IPS-11a (cell line): ENCODE results near the gene ATP1B3.
"Not testable (repeated sequence)": the region's sequence is repeated elsewhere in the genome, so short reads cannot be mapped to it uniquely, and the experiment has no call there.

Experiments used
- H3K4me3 ChIP-seq: one replicate; pipeline ENCODE4 v1.5.1; 2013; ENCODE audit warnings: low read depth, low read length, control low read depth

The ATP1B3 gene

GRCh38 chr3:141860086-141860669 is 16.3 kb upstream of the ATP1B3 start:
- H3K4me3 ChIP-seq, result no peak overlapping the region

DNA sequence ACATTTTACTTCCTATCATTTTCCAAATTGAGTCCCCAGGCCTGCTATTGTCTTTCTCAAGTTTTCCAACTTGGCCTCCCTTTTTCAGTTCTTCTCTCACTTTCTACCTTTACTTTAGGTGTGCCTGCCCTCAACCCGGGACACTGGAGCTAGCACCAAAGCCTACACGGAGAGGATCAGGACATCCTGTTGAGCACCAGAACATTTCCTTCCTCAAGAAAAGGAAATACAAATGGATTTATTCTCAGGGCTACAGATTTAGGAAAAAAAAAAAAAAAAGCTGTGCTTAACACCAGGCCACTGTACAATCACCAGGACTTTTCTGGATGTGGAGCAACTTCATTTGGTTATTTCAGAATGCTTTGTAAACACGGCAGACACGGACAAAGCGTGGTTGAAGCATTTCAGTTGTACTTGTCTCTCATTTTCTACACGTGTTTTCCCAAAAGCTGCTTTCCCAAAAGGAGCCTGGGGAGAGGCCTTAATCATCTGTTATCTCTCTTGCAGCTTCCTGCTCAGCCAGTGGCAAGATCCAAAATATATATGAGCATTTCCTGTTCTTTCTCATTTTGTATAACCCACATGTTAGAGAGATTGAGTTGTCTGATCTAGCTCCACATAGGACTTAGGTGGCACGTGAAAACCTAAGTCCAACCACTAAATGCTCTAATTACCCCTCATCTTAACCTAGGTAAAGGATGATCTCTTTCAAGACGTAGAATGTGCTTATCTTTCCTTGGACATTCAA is 15.5 kb upstream of the ATP1B3 start:
- H3K4me3 ChIP-seq, result no peak overlapping the region

GRCh38 chr3:141862279-141862816 is 14.1 kb upstream of the ATP1B3 start:
- no peak overlapping the region for H3K4me3 ChIP-seq

DNA sequence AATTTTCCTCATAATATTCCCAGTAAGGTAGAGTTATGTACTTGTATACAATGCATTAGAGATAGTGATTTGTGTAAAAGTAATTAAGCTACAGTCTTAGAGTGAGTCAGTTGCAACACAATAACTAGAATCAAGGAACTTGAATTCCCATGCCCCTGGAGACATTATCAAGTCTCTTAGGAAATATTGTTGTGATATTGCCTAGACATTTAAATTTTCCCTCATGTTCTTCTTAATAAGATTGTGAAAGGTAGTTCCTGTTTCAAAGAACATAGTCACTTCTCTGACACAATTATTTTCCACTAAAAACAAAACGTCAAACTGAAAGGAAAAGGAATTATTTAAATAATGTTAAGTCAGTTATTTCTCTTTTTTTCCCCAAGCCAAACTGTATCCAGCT is 13.0 kb upstream of the ATP1B3 start:
- H3K4me3 ChIP-seq, result no peak overlapping the region

GRCh38 chr3:141864281-141864970 is 12.0 kb upstream of the ATP1B3 start:
- H3K4me3 ChIP-seq, result no peak overlapping the region

- no peak overlapping the region for H3K4me3 ChIP-seq
Observed at GRCh38 chr3:141865101-141865500, 11.3 kb upstream of the ATP1B3 start.

DNA sequence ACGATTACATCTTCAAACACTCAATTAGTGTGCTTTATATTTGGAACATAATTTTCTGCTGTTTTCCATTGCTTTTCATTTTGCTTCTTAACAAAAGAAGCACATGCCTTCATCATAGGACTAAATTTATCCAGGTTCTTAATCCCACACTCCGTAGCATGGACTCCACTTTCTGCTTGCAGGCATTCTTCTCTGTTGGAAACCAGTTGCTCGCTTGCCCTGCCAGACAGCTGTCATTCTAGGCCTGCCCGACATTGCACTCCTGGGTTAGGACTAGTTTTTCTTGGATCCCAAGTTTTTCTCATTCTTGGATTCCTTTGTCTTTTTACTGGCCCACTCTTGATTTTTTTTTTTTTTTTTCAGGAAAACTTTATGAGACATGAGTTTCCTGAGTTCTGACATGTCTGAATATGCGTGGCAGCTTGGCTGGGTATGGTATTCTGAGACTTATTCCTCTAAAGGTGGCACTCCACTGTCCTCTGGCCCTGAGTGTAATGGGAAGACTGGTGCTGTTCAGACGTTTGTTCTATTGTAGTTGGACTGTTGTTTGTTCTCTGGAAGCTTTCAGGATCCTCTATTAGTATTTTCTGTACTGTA is 6.3 kb upstream of the ATP1B3 start:
- H3K4me3 ChIP-seq, result no peak overlapping the region

DNA sequence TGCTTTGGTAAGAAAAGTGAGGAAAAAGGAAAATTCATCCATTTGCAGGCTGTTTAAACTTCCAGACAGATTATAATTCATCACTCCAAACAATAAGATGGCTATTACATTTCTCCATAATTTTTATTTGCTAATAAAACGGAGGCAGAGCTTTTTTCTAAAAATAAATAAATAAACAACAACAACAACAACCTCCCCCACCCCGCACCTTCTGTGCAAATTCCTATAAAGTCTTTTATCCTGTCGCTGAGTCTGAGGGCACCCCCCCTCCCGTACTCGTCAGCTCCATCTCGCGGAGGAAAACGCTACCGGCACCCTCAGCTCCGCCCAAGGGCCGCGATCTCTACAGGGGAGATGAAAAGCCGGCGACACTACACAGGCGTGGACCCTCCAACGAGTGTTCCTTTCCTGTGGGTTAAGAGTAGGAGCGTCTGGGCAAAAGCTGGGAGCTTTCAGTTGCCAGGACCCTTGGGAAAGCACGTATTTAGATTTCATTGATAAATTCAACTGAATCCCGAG is 1.0 kb upstream of the ATP1B3 start:
- H3K4me3 ChIP-seq, result peak overlapping the region; percentile 71

GRCh38 chr3:141875893-141876380 is 506 bp upstream of the ATP1B3 start:
- peak overlapping the region; percentile 71 for H3K4me3 ChIP-seq

- H3K4me3 ChIP-seq, result peak overlapping the region; percentile 94
Observed at GRCh38 chr3:141876891-141877621, 613 bp downstream of the ATP1B3 start.

DNA sequence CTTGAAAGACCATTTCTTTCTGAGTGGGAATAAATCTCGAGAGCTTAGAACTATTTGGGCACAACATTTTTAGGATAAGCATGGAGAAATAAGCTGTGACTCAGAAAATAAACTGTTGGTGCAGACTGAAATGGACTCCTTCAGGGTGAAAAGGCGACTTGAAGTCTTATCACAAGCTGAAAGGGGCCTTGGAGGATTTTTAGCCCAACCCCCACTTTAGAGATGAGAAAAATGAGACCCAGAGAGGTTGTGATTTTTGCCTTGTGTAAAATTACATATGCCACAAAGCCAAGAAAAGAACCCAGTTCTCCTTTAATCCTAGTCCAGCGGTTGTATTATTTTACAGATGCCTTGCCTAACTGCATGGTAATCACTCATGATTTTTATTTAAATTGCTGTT is 1.5 kb downstream of the ATP1B3 start:
- peak overlapping the region; percentile 94 for H3K4me3 ChIP-seq

GRCh38 chr3:141878326-141878725 is 1.9 kb downstream of the ATP1B3 start:
- H3K4me3 ChIP-seq, result peak overlapping the region; percentile 94

DNA sequence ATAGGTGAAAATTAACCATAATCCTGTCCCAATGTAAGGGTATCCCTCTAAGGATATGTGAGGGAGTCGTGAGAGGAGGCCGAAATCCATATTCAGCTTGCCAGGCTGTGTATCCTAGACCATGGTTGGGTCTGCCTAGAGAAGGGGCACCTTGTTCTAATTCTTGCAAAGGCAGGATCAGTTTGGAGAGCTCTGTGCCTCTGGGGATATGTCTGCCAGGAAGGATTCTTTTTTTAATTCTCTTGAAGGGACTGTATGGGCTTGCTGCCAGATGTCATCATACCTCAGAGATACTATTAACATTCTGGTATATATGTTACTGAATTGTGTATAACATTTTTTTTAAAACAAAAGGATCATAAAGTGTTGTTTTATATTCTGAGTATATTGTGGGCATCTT is 2.4 kb downstream of the ATP1B3 start:
- no peak overlapping the region for H3K4me3 ChIP-seq

DNA sequence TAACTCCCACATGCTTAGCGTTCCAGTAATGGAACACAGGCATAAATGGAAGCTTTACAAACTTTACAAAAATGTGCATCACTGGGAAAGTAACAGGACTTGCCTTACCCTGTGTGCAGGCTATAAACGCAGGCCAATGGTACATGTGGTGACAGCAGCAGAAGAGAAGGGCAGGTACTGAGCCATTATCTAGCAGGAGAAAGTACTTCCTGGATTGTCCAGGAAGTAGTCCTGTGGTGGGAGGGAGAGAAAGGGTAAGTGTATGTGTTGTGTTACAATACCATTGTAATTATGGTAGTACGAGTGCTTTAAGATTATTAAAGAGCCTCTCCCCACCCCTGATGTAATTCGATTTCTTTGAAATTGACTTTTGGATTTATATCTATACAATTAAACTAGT is 5.3 kb downstream of the ATP1B3 start:
- H3K4me3 ChIP-seq, result no peak overlapping the region

GRCh38 chr3:141887051-141887450 is 10.6 kb downstream of the ATP1B3 start:
- H3K4me3 ChIP-seq, result no peak overlapping the region

GRCh38 chr3:141888548-141888947 is 12.1 kb downstream of the ATP1B3 start:
- not testable (repeated sequence) for H3K4me3 ChIP-seq

DNA sequence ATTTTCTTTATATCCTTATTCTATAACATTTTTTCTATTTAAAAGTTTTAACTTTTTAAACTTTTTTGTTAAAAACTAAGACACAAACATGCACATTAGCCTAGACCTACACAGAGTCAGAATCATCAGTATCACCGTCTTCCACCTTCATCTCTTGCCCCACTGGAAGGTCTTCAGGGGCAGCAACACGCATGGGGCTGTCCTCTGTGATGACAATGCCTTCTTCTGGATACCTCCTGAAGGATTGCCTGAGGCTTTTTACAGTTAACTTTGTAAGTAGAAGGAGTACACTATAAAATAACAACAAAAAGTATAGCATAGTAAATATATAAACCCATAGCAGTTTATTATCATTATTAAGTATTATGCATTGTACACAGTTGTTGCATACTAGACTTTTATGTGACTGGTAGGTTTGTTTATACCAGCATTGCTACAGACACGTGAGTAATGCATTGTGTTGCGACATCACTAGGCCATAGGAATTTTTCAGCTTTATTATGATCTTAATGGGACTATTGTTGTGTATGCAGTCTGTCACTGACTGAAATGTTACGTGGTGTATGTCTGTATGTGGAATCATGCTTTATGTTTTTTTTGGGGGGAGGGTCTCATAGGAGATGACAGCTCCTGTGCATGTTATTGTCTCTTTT is 18.2 kb downstream of the ATP1B3 start:
- no peak overlapping the region for H3K4me3 ChIP-seq

- H3K4me3 ChIP-seq, result no peak overlapping the region
Observed at GRCh38 chr3:141895731-141896130, 19.3 kb downstream of the ATP1B3 start.

DNA sequence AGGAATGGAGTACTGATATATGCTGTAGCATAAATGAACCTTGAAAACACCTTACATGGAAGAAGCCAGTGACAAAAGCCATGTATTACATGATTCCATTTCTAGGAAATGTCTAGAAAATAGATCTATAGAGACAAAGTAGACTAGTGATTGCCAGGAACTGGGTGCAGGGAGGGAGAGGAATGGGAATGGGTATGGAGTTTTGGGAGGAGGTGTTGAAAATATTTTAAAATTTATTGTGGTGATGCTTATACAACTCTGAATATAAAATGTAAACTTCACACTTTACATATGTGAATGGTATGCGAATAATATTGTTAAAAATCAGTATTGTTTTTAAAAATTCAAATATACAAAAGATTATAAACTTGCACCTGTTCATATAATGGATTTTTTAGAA is 22.5 kb downstream of the ATP1B3 start:
- no peak overlapping the region for H3K4me3 ChIP-seq

DNA sequence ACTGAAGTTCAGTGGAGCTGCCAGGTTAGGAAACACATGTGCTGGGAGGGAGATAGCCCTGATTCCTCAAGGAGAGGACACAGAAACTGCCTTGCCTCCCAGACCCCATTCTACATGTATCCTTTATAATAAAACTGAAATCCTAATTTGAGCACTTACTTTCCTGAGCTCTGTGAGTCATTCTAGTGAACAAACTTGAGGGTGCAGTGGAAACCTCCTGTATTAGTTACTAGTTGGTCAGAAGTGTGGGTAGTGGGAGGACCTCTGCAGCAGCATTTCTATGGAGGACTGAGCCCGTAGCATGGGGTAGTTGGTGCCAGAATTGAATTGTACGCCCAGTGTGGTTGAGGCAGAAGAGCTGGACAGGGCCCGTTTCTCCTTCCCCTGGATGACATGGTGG is 23.9 kb downstream of the ATP1B3 start:
- H3K4me3 ChIP-seq, result no peak overlapping the region
